Tibial nerve (tissue), 4 donors: ENCODE data around the gene USP7.

ENCODE experiments used
- CTCF ChIP-seq, 5 experiments: fragments of 200-600 bp in 3 of 5; fragments of 450-650 bp in 2 of 5; sonication (generic) in 3 of 5; IDR thresholded peaks; one replicate each; pipeline ENCODE4 v1.5.1; 2016 to 2019; ENCODE audit warnings: antibody characterized with exemption in 5 of 5, mild to moderate bottlenecking in 3 of 5, moderate library complexity in 2 of 5
- EP300 ChIP-seq, 2 donors: sonication (generic); formaldehyde crosslinking; IDR thresholded peaks; one replicate each; pipeline ENCODE4 v1.6.1; 2017; ENCODE audit warnings: antibody characterized with exemption in 2 of 2, mild to moderate bottlenecking in 1 of 2
- POLR2A ChIP-seq, 2 donors: fragments of 450-650 bp; IDR thresholded peaks; one replicate each; pipeline ENCODE4 v1.6.1; 2017; ENCODE audit warnings: antibody characterized with exemption in 2 of 2, mild to moderate bottlenecking in 2 of 2, moderate library complexity in 2 of 2

- TF ChIP-seq CTCF (IDR thresholded peaks at IDR 0.05) (no peak), POLR2A (IDR thresholded peaks at IDR 0.05) (no peak), EP300 (IDR thresholded peaks at IDR 0.05) (no peak)
Observed at GRCh38 chr16:8846401-8846932, 117.2 kb downstream of the USP7 start.
